ENCODE measurements around the gene SGCE. TPM values are rescaled to one million over a fixed set of nuclear protein-coding genes. Genes with fewer than 3 reads are reported as not detected.
"Not testable (repeated sequence)": the region's sequence is repeated elsewhere in the genome, so short reads cannot be mapped to it uniquely, and the experiment has no call there.

SGCE gene, protein sequence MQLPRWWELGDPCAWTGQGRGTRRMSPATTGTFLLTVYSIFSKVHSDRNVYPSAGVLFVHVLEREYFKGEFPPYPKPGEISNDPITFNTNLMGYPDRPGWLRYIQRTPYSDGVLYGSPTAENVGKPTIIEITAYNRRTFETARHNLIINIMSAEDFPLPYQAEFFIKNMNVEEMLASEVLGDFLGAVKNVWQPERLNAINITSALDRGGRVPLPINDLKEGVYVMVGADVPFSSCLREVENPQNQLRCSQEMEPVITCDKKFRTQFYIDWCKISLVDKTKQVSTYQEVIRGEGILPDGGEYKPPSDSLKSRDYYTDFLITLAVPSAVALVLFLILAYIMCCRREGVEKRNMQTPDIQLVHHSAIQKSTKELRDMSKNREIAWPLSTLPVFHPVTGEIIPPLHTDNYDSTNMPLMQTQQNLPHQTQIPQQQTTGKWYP
- total RNA-seq (ENCODE audit: low replicate concordance): 30.9 and 39.8 TPM in 2 replicates
- long read RNA-seq, transcript SGCE-299 (11 exons, 1,614 nt): major isoform, 55 of 90 reads
- long read RNA-seq, transcript SGCE-207 (10 exons, 1,672 nt): minor isoform, 9 of 90 reads
- long read RNA-seq, partial matches to known transcripts: 6 of 90 reads
- long read RNA-seq, other reads (novel, unspliced or antisense): 9 of 90 reads

DNA sequence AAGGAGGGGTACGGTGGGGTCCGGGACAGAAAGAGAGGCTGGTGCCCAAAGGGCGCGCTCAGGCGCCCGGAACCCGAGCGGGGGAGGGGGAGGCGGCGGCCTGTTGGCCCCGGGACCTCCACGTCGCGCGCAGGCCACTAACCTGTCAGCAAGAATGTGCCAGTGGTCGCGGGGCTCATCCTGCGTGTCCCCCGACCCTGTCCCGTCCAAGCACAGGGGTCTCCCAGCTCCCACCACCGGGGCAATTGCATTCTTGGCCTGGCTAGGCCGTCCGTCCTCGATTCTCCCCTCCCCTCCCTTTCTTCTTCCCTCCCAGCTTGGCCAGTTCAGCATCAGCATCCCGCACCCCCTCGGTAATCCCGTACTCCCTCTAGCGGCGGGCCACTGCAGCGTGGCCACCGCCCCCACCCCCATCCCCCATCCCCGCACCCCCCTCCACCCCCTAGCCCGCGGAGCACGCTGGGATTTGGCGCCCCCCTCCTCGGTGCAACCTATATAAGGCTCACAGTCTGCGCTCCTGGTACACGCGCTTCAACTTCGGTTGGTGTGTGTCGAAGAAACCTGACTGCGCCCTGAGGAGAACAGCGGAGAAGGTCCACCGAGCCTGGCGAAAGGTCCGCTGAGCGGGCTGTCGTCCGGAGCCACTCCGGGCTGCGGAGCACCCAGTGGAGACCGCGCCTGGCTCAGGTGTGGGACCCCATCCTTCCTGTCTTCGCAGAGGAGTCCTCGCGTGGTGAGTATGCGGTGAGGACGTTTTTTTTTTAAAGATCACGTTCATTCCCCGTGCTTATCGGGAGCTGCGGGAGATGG, at the start of gene SGCE:
Gene SGCE, minus strand, starts transcription at position 286 of the 810 bp plus-strand sequence. Its CDS starts 35 bp downstream, at position 251.
- H3K4me1 Mint-ChIP-seq (ENCODE audit: unreplicated experiment): peaks cover 15% of the 10 kb centered on the region
- H3K27ac Mint-ChIP-seq: peak within 1 kb of the TSS; percentile 87
- DNase-seq (ENCODE audit: extremely low spot score, unreplicated experiment): peak; percentile 86
- H3K9me3 Mint-ChIP-seq: no peaks in the 10 kb centered on the region
- no peaks in the 10 kb centered on the region for H3K36me3 Mint-ChIP-seq
- no peaks in the 10 kb centered on the region for H3K27me3 Mint-ChIP-seq
- H3K4me3 Mint-ChIP-seq: peak within 1 kb of the TSS; percentile 95
- TF ChIP-seq, protein P1, sequence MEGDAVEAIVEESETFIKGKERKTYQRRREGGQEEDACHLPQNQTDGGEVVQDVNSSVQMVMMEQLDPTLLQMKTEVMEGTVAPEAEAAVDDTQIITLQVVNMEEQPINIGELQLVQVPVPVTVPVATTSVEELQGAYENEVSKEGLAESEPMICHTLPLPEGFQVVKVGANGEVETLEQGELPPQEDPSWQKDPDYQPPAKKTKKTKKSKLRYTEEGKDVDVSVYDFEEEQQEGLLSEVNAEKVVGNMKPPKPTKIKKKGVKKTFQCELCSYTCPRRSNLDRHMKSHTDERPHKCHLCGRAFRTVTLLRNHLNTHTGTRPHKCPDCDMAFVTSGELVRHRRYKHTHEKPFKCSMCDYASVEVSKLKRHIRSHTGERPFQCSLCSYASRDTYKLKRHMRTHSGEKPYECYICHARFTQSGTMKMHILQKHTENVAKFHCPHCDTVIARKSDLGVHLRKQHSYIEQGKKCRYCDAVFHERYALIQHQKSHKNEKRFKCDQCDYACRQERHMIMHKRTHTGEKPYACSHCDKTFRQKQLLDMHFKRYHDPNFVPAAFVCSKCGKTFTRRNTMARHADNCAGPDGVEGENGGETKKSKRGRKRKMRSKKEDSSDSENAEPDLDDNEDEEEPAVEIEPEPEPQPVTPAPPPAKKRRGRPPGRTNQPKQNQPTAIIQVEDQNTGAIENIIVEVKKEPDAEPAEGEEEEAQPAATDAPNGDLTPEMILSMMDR (conservative IDR thresholded peaks at IDR 0.05): peak; percentile 79

DNA sequence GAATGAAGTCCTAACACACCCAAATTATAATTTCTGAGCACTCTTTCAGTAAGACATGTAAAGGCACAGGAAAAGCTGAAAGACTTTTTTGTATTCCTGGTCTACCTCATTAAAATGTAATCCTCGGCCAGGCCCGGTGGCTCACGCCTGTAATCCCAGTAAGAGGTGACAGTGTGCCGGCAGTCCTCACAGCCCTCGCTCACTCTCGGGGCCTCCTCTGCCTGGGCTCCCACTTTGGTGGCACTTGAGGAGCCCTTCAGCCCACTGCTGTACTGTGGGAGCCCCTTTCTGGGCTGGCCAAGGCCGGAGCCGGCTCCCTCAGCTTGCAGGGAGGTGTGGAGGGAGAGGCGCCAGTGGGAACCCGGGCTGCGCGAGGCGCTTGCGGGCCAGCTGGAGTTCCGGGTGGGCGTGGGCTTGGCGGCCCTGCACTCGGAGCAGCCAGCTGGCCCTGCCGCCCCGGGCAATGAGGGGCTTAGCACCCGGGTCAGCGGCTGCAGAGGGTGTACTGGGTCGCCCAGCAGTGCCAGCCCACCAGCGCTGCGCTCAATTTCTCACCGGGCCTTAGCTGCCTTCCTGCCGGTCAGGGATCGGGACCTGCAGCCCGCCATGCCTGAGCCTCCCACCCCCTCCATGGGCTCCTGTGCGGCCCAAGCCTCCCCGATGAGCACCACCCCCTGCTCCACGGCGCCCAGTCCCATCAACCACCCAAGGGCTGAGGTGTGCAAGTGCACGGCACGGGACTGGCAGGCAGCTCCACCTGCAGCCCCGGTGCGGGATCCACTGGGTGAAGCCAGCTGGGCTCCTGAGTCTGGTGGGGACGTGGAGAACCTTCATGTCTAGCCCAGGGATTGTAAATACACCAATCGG, 49.5 kb upstream of the SGCE start:
- H3K27ac Mint-ChIP-seq; H3K4me3 Mint-ChIP-seq; H3K36me3 Mint-ChIP-seq; H3K9me3 Mint-ChIP-seq; DNase-seq (ENCODE audit: extremely low spot score, unreplicated experiment); H3K27me3 Mint-ChIP-seq: not testable (repeated sequence)
- peaks cover 21% of the 10 kb centered on the region for H3K4me1 Mint-ChIP-seq (ENCODE audit: unreplicated experiment)

DNA sequence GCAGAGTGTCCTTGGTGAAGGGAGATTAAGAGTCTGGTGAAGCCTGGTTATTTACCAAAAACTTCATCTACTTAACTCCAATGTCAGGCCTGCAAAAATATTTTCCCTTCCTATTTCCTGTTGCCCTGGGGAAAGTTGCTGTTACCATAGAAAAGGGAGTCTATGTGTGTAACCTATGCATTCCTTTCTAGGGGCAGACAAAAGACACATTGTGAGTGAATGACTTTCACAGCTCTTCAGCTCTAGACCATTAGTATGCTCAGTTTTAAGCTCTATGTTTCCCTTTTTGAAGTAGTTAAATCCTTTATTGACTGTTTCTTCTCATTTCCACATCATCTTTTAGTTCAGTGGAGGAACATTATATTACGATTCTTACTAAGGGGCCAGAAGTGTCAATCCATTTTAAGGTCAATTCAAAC, 45.6 kb upstream of the SGCE start:
- TF ChIP-seq, protein P1 (conservative IDR thresholded peaks at IDR 0.05): no peak
- Mint-ChIP-seq H3K36me3 (peaks cover 4% of the 10 kb centered on the region), H3K27ac (peak overlapping the region; percentile 83), H3K4me3 (peak overlapping the region; percentile 35), H3K27me3 (no peaks in the 10 kb centered on the region), H3K9me3 (peaks cover 4% of the 10 kb centered on the region), H3K4me1 (ENCODE audit: unreplicated experiment) (peaks cover 15% of the 10 kb centered on the region)
- no peak for DNase-seq (ENCODE audit: extremely low spot score, unreplicated experiment)

DNA sequence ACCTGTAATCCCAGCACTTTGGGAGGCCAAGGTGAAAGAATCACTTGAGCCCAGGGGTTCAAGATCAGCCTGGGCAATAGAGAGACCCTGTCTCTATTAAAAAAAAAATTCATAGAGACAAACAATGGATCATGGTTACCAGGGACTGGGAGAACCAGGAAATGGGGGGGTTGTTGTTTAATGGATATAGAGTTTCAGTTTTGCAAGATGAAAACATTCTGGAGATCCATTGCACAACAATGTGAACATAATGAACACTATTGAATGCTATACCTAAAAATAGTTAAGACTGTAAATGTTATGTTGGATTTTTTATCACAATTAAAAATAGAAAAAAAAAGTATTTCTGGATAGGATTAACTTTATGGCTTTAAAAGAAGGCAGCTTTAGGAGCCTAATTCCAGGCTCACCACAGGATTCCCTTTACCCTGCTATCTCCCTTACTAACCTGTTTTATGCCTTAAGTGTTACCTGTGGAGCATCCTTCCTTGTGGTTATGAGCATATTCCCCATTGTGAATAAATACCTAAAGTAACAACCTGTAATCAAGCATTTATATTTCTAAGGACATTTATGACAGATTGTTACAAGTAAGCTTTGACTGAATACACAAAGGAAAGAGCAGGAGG, 45.1 kb upstream of the SGCE start:
- H3K9me3 Mint-ChIP-seq: peaks cover 4% of the 10 kb centered on the region
- peaks cover 4% of the 10 kb centered on the region for H3K36me3 Mint-ChIP-seq
- no peak for DNase-seq (ENCODE audit: extremely low spot score, unreplicated experiment)
- H3K4me3 Mint-ChIP-seq: peak overlapping the region; percentile 35
- H3K27me3 Mint-ChIP-seq: no peaks in the 10 kb centered on the region
- H3K27ac Mint-ChIP-seq: peak overlapping the region; percentile 83
- H3K4me1 Mint-ChIP-seq (ENCODE audit: unreplicated experiment): peaks cover 15% of the 10 kb centered on the region
- TF ChIP-seq, protein P1 (conservative IDR thresholded peaks at IDR 0.05): no peak

DNA sequence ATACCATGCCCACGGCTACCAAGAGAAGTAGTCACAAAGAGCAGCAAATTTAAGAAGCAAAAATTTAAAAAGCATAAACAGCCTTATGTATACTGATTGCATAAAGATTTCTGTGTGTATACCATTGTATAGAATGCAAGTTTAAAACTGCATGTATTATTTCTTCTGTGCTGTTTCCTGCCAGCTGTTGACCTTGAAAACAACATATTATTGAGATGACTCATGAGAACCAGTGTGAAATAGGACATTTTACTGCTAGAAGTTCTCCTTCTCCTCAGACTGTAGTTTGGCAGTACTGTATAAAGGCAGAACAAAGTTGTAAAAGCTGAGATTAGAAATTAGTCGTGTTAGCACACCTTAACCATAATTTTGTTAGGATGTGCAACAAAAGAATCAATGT, 42.3 kb upstream of the SGCE start:
- Mint-ChIP-seq H3K36me3 (peaks cover 4% of the 10 kb centered on the region), H3K27ac (peak overlapping the region; percentile 61), H3K9me3 (no peaks in the 10 kb centered on the region), H3K4me3 (peak overlapping the region; percentile 20), H3K4me1 (ENCODE audit: unreplicated experiment) (peaks cover 15% of the 10 kb centered on the region), H3K27me3 (no peaks in the 10 kb centered on the region)
- no peak for DNase-seq (ENCODE audit: extremely low spot score, unreplicated experiment)
- TF ChIP-seq, protein P1 (conservative IDR thresholded peaks at IDR 0.05): no peak
